ENCODE measurements around the gene HIPK4.
"Not testable (repeated sequence)": the region's sequence is repeated elsewhere in the genome, so short reads cannot be mapped to it uniquely, and the experiment has no call there.

Gene HIPK4

DNA sequence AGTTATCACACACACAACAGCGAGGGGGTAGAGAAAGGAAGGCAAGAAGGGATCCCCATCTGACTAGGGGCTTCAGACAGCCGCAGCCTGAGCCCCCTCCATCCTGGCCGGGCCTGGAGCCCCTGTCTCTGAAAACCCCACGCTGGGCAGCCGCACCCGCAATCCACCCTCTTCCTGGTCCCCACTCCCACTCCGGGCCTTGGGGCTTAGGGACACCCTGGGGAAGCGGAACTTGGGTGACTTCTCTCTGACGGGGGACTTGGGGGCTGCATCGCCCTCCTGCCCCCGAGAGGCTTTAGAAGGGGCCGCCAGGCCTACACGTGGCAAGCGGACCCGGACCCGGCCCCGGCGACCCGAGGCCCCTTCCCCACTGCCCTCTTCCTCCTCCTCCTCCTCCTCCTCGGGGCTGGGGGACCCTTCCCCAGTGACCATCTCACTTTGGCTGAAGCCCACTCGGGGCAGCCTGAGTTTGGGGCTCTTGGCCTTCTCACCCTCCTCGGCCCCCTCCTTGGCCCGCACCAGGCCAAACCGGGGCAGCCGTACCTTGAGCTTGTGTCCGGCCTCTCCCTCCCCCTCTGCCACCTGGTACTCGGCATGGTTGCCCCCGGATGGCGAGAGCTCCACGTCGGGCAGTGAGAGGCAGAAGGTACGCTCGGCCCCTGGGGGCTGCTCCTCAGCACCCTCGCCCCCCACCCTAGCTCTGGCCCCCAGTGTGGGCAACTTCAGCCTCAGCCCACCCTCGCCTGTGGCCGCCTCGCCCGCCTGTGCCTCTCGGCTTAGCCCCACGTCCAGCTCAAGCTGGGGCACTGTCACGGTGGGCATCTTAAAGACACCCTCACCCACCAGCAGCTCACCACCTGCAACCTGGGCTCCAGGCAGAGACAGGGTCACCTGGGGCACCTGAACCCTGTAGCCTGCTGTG lies 4.2 kb upstream of the HIPK4 start:
- in situ Hi-C loops (cut with HindIII; ENCODE audit: low sequenced_read_pairs): no loop called here

DNA sequence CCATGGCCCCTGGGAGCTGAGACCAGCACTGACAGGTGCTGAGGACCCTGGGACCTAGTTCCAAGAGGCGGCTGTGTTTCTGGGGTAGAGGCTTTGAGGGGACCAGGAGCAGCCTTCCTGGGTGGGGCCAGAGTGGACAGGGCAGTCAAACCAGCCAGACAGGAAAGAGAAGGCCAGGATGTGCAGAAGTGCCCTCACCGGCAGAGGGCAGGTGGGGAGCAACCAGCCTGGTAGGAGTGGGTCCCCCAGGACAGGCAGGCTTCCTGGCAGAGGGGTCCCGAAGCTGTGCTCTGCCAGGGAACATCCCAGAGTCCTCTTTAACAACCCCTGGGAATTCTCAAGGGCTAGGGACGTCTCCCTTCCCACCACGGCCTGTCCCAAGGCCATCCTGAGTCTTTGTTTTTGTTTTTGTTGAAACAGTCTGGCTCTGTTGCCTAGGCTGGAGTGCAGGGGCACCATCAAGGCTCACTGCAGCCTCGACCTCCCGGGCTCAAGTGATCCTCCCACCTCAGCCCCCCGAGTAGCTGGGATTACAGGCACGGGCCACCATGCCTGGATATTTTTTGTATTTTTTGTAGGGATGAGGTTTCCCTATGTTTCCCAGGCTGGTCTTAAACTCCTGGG lies 3.0 kb upstream of the HIPK4 start:
- in situ Hi-C loops (cut with HindIII; ENCODE audit: low sequenced_read_pairs): no loop called here

DNA sequence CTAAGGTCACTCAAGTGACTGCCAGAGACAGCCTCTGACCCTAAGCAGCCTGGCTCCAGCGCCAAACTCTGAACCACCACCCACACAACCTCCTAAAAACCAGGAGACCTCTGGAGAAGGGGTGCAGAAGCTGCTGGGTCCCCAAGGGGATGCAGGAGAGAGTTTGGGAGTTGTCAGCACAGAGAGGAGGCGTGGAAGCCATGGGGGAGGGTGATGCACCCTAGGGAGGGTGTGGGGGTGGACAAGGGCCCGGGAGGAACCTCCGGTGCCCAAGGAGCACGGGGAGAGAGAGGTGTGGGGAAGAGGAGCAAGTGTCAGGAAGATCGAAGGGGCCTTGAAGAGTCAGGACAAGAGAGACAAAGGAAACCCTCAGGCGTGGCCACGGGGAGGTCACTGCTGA lies 2.1 kb upstream of the HIPK4 start:
- in situ Hi-C loops (cut with HindIII; ENCODE audit: low sequenced_read_pairs): no loop called here

DNA sequence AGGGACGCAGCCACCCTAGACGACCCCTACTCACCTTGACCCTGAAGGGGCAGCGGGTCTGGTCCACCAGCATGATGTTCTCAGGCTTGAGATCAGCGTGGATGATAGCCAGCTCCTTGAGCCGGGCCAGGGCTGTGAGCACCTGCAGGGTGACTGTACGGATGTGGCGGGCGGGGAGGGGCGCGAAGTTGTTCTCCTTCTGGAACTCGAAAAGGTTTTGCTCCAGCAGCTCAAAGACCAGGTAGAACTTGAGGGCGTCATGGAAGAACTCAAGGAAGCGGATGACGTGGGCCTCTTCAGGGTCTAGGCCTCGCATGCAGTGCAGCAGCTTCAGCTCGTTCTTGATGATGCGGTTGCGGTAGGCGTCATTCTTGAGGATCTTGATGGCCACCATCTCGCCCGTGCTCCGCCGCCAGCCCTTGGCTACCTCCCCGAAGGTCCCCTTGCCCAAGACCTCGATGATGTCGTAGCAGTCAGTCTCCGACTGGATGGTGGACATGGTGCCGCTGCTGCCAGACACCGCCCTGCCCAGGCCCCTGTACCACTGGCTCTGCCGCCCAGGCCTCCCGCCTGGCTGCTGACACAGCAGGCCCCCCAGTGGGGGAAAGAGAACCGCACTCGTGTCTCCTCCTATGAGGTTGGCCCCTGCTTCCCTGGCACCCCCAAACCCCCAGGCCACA lies 437 bp downstream of the HIPK4 start:
- in situ Hi-C loops (cut with HindIII; ENCODE audit: low sequenced_read_pairs): no loop called here

DNA sequence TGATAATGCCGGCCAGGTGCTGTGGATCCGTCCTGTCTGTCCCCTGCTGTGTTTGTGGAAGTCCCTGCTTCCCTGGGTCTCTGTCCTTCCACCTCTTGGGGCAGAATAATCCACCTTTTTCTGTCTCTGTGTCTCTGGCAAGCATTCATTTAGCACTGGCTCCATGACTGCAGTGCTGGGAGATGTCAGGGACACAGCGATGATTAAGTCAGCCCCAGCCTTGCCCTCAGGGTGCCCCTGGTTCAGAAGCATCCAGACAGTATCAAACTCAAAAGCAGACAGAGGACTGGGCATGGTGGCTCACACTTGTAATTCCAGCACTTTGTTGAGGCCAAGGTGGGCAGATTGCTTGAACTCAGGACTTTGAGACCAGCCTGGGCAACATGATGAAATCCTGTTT lies 1.5 kb downstream of the HIPK4 start:
- in situ Hi-C loops (cut with HindIII; ENCODE audit: low sequenced_read_pairs): no loop called here

DNA sequence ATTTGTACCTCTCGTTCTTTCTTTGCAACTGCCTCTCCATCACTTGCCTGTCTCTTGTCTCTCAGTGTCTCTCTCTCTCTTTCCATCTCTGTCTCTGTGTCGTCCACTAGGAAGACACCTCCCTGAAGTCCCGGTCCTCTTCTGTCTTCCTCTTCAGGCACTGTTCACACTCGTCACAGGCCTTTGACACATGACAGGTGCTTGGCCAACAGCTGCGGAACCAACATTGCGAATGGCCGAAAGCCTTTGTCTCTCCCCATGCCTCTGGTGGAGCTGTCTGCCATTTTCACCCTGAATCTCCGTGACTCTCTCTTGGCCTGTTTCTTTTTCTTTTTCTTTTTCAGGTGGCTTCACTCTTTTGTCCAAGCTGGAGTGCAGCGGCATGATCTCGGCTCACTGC lies 2.8 kb downstream of the HIPK4 start:
- in situ Hi-C loops (cut with HindIII; ENCODE audit: low sequenced_read_pairs): no loop called here

DNA sequence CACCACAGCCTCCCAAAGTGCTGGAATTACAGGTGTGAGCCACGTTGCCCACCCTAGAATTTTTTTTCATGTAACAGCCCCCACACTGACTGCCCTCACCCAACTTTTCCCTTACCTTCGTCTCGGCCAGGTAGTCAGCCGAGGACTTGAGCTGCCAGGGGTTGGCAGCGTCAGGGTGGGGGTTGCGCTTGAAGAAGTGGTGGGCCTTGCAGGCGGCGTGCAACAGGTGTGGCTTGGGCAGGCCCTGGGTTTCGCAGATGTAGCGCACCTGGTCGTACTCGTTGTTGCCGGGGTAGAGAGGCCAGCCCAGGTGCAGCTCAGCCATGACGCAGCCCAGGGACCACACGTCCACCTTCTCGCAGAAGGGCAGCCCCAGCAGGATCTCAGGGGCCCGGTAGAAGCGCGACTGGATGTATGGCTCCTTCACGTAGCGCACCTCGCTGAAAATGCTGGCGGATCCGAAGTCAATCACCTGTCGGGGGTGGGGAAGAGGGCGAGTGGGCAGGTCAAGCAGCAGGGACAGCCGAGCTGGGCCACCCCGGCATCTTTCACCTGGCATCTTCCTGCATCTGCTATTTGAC lies 6.2 kb downstream of the HIPK4 start:
- in situ Hi-C loops (cut with HindIII; ENCODE audit: low sequenced_read_pairs): no loop called here

DNA sequence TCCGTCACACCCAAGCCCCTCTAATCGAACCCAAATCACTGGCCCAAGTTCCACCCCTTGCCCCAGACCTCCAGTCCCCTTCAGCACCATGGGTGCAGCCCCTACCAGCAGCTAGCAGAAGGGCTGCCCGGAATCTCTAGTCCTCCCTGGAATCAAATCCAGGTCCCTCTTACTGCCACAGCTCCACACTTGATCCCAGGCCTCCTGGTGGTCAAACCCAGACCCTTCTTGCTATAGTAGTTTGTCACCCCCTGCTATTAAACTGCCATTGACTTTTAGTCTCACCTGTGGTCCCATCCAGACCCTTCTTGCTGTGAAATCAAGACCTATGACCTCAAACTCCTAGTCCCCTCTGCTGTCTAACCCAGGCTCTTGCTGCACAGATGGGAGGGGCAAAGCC lies 8.7 kb downstream of the HIPK4 start:
- in situ Hi-C loops (cut with HindIII; ENCODE audit: low sequenced_read_pairs): no loop called here

DNA sequence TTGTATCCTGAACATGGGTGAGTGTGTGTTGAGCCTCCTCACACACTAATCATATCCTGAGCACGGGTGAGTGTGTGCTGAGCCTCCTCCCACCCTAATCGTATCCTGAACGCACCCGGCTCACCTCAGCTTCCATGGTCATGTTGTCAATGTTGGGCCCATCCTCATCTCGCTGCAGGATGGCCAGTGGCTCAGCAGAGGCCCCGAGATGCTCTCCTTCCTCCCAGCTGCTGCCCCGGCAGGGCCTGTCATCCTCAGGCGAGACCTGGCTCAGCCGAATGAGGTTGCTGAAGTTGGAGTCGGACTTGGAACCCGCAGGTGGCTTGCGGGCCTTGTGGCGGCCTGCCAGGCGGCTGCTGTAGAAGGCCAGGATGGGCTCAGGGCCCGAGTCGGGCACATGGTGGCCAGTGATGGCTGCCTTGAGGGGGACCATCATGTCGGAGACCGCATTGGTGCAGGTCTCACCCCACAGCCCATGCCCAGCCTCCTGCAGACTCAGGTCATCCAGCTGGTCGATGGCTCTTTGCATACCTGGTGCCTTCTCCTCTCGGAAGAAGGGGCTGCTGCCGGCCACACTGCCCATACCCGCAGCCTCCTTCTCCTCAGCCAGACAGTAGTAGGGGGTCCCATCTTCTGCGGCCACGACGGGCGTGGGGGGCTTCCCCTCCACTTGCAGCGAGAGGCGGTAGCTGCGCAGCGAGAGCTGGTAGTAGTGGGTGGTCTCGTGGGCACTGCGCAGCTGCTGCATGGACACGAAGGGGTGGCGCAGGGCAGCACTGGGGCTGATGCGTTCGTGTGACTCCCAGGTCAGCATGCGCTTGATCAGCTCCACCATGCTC lies 9.6 kb downstream of the HIPK4 start:
- in situ Hi-C loops (cut with HindIII; ENCODE audit: low sequenced_read_pairs): no loop called here

DNA sequence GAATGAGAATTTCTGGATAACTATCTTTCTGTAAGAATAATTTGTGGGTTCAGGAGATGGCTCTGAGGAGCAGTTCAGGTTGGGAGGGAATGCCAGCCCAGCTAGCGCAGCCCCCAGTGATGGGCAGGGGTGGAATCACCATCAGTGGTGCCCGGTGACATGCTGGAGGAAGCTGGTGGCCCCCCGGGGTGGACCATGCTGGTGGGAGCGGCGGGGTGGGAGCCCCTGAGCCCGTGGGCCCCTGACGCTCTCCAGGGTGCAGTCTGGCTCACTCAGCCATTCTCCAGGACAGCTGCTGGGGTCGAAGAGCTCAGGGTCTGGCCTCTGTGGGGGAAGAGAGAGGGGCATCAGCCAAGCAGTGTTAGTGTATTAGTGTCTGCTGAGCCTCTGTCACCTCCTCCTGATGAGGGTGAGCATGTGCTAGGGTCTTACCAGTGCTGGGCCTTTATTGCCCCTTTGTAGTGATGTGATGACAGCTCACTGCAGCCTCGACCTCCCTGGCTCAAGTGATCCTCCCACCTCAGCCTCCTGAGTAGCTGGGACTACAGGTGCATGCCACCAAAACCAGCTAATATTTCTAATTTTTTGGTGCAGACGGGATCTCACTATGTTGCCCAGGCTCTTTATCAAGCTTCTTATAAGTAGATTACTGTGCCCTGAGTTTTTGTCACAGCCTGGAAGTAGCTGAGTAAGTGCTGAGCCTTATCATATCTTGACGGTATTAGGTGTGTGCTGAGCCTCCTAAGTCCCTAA lies 10.4 kb downstream of the HIPK4 start:
- in situ Hi-C loops (cut with HindIII; ENCODE audit: low sequenced_read_pairs): no loop called here

DNA sequence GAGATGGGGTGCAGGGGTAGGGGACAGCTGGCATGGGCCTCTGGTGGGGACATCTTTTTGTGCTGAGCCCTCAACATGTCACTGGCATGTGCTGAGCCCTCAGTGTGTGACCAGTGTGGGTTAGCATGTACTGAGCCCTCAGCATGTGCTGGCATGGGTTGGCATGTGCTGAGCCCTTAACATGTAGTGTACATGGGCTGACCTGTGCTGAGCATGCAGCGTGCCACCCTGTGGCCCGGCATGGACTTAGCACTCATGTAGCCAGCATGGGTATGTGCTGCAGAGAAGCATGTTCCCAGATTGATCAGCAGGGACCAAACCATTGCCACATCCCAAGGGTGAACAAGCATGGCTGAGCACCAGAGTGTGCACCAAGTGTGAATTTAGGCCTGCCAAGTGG lies 11.5 kb downstream of the HIPK4 start:
- in situ Hi-C loops (cut with HindIII; ENCODE audit: low sequenced_read_pairs): no loop called here

DNA sequence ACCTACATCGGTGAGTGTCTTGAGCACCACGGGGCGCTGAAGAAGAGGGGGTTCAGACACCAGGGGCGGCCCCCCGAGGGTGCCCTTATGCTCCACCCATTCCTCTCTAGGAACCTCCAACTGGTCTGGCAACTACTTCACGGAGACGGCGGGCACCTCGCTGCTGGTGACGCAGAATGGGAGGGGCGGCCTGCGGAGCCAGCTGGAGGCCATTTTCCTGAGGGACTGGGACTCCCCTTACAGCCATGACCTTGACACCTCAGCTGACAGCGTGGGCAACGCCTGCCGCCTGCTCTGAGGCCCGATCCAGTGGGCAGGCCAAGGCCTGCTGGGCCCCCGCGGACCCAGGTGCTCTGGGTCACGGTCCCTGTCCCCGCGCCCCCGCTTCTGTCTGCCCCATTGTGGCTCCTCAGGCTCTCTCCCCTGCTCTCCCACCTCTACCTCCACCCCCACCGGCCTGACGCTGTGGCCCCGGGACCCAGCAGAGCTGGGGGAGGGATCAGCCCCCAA lies 12.1 kb downstream of the HIPK4 start:
- in situ Hi-C loops (cut with HindIII; ENCODE audit: low sequenced_read_pairs): no loop called here

DNA sequence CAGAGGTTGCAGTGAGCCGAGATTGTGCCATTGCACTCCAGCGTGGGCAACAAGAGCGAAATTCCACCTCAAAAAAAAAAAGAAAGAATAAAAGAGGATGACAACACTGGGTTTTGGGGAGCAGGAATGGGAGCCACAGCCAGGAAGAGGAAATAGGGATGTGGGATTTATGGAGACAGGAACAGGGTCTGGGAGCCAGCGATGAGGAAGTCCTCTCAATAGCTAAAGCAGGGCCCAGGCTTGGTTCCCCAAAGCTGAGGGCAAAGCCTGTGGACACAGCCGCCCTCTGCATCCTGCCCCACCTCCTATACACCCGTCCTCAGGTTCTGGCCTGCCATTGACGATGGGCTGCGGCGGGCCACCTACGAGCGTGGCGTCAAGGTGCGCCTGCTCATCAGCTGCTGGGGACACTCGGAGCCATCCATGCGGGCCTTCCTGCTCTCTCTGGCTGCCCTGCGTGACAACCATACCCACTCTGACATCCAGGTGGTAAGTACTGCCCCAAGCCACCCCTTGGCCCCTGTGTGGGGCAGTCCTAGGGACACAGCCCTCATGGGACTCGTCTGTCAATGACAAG lies 13.6 kb downstream of the HIPK4 start:
- in situ Hi-C loops (cut with HindIII; ENCODE audit: low sequenced_read_pairs): no loop called here

DNA sequence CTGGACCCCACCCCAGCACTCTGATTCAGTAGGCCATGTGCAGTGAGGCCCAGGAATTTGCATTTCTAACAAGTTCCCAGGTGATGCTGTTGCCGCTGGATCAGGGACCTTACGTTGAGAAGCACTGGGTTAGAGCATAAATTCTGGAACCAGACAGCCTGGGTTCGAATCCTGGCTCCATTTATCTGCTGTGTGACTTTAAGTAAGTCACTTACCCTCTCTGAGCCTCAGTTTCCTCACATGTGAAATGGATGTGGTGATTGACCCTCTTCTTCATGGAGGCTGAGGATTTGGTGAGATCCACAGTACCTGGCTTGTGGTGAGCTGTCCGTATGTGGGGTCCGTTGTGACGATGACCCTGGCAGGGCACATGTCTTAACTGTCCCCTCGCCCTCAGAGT lies 15.9 kb downstream of the HIPK4 start:
- in situ Hi-C loops (cut with HindIII; ENCODE audit: low sequenced_read_pairs): no loop called here

DNA sequence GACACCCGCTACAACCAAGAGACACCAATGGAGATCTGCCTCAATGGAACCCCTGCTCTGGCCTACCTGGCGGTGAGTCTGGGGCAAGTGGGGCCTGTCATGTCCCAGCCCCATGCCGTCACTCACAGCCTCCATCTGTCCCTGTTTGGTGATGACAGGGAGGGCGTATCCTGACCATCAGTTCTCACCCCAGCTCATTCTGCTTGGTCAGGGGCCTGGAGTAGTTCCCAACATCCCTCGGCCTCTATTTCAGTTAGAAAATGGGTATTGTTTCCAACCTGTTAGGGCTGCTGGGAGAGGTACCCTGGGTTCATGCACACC lies 18.2 kb downstream of the HIPK4 start:
- in situ Hi-C loops (cut with HindIII; ENCODE audit: low sequenced_read_pairs): no loop called here

DNA sequence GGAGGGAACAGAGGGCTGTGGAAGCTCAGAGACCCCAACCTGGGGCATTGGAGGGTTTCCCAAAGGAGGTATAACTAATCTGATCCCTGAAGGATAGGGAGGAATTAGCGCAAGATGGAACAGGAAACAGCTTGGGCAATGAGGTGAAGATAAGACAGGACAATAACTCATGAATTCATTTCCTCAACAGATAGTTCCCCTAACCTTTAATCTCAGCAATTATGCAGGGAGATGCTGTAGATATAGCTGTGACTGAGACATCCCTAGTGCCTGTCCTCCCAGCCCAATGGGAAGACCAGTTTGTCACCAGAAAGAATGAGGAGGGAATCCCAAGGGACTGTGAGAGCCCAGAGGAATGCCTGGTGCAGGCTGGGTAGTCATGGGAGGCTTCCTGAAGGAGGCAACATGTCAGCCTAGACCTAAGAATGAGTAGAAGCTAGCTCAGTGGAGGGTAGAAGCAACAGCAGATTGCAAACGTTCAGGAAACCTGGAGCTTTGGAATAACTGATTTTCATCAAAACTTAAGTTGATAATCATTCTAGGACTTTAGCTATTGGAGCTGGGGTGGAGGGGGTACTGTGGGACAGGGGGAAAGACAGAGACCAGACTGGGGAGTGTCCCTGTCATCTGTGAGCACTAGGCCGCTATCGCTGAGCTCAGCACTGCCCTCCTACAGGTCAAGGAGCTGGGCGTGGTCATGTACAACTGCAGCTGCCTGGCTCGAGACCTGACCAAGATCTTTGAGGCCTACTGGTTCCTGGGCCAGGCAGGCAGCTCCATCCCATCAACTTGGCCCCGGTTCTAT lies 18.8 kb downstream of the HIPK4 start:
- in situ Hi-C loops (cut with HindIII; ENCODE audit: low sequenced_read_pairs): no loop called here

DNA sequence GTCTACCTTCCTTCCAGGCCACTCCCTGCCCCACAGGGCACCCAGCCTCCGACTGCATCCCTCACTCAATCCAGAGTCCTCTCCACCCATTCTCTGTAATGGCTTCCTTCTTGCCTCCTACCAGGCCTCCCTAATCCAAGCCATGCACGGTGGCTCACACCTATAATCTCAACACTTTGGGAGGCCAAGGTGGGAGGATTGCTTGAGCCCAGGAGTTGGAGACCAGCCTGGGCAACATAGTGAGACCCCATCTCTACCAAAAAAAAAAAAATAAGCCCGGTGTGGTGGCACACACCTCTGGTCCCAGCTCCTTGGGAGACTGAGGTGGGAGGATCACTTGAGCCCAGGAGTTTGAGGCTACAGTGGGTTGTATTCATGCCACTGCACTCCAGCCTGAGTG lies 19.7 kb downstream of the HIPK4 start:
- in situ Hi-C loops (cut with HindIII; ENCODE audit: low sequenced_read_pairs): not testable (repeated sequence)

DNA sequence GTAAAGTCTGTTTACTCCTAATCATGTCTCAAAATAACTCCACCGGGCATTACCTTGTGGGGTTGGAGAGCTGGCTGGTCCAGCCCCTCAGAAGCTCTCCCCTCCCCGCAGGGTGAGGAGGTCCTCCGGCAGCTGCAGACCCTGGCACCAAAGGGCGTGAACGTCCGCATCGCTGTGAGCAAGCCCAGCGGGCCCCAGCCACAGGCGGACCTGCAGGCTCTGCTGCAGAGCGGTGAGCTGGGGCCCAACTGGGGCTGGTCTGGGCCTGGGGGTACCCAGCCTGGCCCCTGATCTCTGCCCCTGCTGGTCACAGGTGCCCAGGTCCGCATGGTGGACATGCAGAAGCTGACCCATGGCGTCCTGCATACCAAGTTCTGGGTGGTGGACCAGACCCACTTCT lies 20.2 kb downstream of the HIPK4 start:
- in situ Hi-C loops (cut with HindIII; ENCODE audit: low sequenced_read_pairs): no loop called here
